GM21717 (cell line): Measurements from ENCODE around the gene ADAMTS14.
"Not testable (repeated sequence)": the region's sequence is repeated elsewhere in the genome, so short reads cannot be mapped to it uniquely, and the experiment has no call there.

Source experiments
- ATAC-seq: cut with Tn5 transposase; IDR thresholded peaks from one replicate; pipeline ENCODE4 v1.9.1; 2021; ENCODE audit warnings: mild to moderate bottlenecking, moderate library complexity; ENCODE audit not compliant: unreplicated experiment

The ADAMTS14 gene

GRCh38 chr10:70763567-70763966 is 91.3 kb downstream of the ADAMTS14 start:
- no peak for ATAC-seq

- no peak for ATAC-seq
Measured at GRCh38 chr10:70765794-70766594, 93.7 kb downstream of the ADAMTS14 start.

- not testable (repeated sequence) for ATAC-seq
Measured at GRCh38 chr10:70768026-70768685, 95.8 kb downstream of the ADAMTS14 start.

GRCh38 chr10:70769121-70769520 is 96.8 kb downstream of the ADAMTS14 start:
- no peak for ATAC-seq

- ATAC-seq = no peak
Measured at GRCh38 chr10:70770001-70770400, 97.7 kb downstream of the ADAMTS14 start.

GRCh38 chr10:70770516-70770915 is 98.2 kb downstream of the ADAMTS14 start:
- ATAC-seq = not testable (repeated sequence)

GRCh38 chr10:70771311-70772194 is 99.2 kb downstream of the ADAMTS14 start:
- no peak for ATAC-seq

GRCh38 chr10:70772627-70773026 is 100.3 kb downstream of the ADAMTS14 start:
- no peak for ATAC-seq

- ATAC-seq = no peak
Measured at GRCh38 chr10:70773461-70773860, 101.2 kb downstream of the ADAMTS14 start.

GRCh38 chr10:70773965-70774809 is 101.9 kb downstream of the ADAMTS14 start:
- ATAC-seq = no peak

- no peak for ATAC-seq
Measured at GRCh38 chr10:70774810-70775678, 102.7 kb downstream of the ADAMTS14 start.

- no peak for ATAC-seq
Measured at GRCh38 chr10:70775679-70776454, 103.6 kb downstream of the ADAMTS14 start.

- no peak for ATAC-seq
Measured at GRCh38 chr10:70776455-70777005, 104.2 kb downstream of the ADAMTS14 start.

- ATAC-seq = no peak
Measured at GRCh38 chr10:70777063-70777875, 105.0 kb downstream of the ADAMTS14 start.

GRCh38 chr10:70778267-70778924 is 106.1 kb downstream of the ADAMTS14 start:
- no peak for ATAC-seq

- no peak for ATAC-seq
Measured at GRCh38 chr10:70779088-70779487, 106.8 kb downstream of the ADAMTS14 start.
